Stomach (tissue), 4 donors: ENCODE measurements around the gene PVR.

ENCODE experiments used
- EP300 ChIP-seq: sonication (generic); formaldehyde crosslinking; IDR thresholded peaks from one replicate; pipeline ENCODE4 v1.6.1; 2017; ENCODE audit warnings: antibody characterized with exemption
- POLR2A ChIP-seq, 4 donors: fragments of 450-650 bp; IDR thresholded peaks; one replicate each; pipeline ENCODE4 v1.6.1; 2016; ENCODE audit warnings: antibody characterized with exemption in 4 of 4, control low read depth in 2 of 4, mild to moderate bottlenecking in 1 of 4, moderate library complexity in 1 of 4
- POLR2AphosphoS5 ChIP-seq, 3 donors: sonication (generic); formaldehyde crosslinking; IDR thresholded peaks; one replicate each; pipeline ENCODE4 v1.6.1; 2016; ENCODE audit warnings: antibody characterized with exemption in 3 of 3
- TF ChIP-seq, protein P1 (sequence below), 7 experiments: fragments of 450-650 bp in 4 of 7; fragments of 200-600 bp in 3 of 7; sonication (generic) in 3 of 7; IDR thresholded peaks; one replicate each; pipeline ENCODE4 v1.5.1; 2016 to 2019; ENCODE audit warnings: antibody characterized with exemption in 7 of 7, control low read depth in 2 of 7, mild to moderate bottlenecking in 1 of 7

DNA sequence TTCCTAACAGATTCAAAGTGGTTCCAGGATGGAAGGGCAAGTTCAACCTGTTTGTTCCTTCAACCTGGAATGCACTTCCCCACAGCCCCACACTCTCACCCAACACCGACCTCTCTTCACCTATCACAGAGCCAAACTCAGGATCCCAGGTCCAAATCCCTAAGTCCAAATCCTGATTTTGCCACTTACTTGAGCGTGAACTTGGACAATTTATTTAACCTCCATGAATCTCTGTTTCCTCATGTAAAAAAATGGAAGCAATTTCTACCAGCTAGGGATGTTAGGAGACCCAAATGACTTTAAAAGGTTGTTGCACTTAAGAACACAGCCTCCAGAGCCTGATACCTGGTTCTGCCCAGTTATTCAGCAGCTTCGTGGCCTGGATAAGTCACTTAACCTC is 35.8 kb upstream of the PVR start:
- TF ChIP-seq POLR2A (IDR thresholded peaks at IDR 0.05) (no peak), EP300 (no peak), POLR2AphosphoS5 (IDR thresholded peaks at IDR 0.05) (no peak)
- TF ChIP-seq, protein P1, sequence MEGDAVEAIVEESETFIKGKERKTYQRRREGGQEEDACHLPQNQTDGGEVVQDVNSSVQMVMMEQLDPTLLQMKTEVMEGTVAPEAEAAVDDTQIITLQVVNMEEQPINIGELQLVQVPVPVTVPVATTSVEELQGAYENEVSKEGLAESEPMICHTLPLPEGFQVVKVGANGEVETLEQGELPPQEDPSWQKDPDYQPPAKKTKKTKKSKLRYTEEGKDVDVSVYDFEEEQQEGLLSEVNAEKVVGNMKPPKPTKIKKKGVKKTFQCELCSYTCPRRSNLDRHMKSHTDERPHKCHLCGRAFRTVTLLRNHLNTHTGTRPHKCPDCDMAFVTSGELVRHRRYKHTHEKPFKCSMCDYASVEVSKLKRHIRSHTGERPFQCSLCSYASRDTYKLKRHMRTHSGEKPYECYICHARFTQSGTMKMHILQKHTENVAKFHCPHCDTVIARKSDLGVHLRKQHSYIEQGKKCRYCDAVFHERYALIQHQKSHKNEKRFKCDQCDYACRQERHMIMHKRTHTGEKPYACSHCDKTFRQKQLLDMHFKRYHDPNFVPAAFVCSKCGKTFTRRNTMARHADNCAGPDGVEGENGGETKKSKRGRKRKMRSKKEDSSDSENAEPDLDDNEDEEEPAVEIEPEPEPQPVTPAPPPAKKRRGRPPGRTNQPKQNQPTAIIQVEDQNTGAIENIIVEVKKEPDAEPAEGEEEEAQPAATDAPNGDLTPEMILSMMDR (IDR thresholded peaks at IDR 0.05): no peak
